Measurements from ENCODE around the gene SPATA16.

Gene SPATA16

DNA sequence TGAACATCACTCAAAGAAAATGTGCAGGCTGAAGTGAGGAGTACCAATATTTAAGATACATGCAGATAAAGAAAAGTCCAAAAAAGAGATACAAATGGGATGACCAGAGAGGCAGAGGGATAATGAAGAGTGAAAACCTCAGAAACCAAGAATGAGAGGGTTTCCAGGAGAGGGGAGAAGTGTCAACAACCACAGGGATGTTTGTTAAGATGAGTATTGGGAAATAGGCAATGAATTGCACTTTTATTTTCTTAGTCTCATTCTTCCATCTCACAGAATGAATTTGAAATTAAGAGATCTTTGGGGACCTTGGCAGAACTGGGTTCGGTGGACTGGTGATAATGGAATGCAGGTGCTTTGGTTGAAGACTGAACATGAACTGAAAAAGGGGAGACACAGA, 288.0 kb downstream of the SPATA16 start:
- no peak overlapping the region for H3K4me3 ChIP-seq (replicated peaks in 1 of 2; ENCODE audit: low read depth in 2 of 2, low read length in 2 of 2)
- DNase-seq (ENCODE audit: low read depth in 2 of 2): no peak
- TF ChIP-seq CTCF (IDR thresholded peaks at IDR 0.05; ENCODE audit: low read depth, low read length): no peak

DNA sequence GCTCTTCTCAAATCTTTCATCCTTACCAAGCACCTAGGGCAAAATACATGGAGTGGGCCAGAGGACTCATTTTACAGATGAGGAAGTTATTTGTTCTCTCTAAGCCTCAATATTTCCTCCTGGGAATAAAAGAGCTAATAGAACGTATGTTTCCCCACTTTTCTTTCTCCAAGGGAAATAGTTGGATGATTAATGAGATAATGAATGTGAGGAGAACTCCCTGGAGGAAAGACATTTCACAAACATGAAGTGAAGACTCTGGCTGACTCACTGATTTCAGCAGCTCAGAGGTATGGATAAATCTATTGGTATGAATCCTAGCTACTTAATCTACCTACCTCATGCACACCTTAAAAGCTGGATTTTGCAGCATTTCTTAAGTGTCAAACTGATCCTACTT, 292.1 kb downstream of the SPATA16 start:
- TF ChIP-seq CTCF (IDR thresholded peaks at IDR 0.05; ENCODE audit: low read depth, low read length): no peak
- peak; percentile 89 to 95 for DNase-seq (ENCODE audit: low read depth in 2 of 2)
- H3K4me3 ChIP-seq (replicated peaks in 1 of 2; ENCODE audit: low read depth in 2 of 2, low read length in 2 of 2): no peak overlapping the region

- H3K4me3 ChIP-seq (replicated peaks in 1 of 2; ENCODE audit: low read depth in 2 of 2, low read length in 2 of 2): no peak overlapping the region
- DNase-seq (ENCODE audit: low read depth in 2 of 2): no peak
- TF ChIP-seq CTCF (IDR thresholded peaks at IDR 0.05; ENCODE audit: low read depth, low read length): no peak
Measured at GRCh38 chr3:172847292-172847691, 293.7 kb downstream of the SPATA16 start.

DNA sequence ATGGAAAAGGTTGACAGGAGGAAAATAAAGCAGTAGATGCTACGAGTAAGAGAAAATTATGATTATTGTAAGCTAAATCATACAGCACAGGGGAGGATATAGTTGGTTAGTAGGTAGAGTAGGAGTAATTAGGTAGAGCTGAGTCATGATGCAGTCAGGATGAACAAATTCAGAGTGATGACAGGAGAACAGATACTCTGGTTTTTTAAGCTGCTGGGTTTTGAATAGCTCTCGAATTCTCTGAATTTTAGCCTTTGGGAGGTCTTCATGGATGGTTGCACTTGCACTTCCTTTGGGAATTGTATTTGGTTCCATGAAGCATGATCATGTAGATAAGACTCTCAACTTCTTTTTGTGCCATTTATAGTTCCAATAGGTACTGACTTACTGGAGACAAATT, 294.3 kb downstream of the SPATA16 start:
- H3K4me3 ChIP-seq (replicated peaks in 1 of 2; ENCODE audit: low read depth in 2 of 2, low read length in 2 of 2): no peak overlapping the region
- no peak for TF ChIP-seq CTCF (IDR thresholded peaks at IDR 0.05; ENCODE audit: low read depth, low read length)
- peak; percentile 28 to 48 for DNase-seq (ENCODE audit: low read depth in 2 of 2)

DNA sequence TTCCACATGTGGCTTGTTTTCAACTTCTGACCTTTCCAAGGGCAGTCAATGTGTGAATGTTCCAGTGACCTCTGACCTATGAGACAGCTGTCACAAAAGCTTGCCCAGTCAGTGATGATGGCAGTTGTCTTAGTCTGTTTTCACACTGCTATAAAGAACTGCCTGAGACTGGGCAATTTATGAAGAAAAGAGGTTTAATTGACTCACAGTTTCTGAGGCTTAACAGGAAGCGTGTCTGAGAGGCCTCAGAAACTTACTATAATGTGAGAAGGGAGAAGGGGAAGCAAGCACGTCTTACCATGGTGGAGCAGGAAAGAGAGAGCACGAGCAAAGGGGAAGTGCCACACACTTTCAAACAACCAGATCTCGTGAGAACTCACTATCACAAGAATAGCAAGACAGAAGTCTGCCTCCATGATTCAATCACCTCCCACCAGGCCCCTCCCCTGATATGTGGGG, 294.9 kb downstream of the SPATA16 start:
- DNase-seq (ENCODE audit: low read depth in 2 of 2): no peak

DNA sequence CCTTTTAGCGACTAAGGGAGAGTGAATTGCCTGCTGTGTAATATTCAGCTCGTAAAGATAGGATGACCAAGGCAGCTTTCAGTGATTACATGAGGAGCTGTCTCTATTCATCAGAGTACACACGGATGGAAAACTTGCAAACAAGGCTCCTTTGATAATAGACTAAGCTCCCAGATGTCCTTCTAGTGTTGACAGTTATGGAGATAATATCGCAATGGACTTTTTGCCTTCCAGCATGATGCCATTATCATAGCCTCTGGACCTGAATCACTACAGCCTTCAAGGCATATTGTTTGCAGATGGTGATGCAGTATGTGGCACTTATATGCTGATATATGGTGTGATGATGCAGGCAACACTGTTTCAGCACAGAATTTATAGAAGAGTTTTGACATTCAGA, 296.6 kb downstream of the SPATA16 start:
- no peak overlapping the region for H3K4me3 ChIP-seq (replicated peaks in 1 of 2; ENCODE audit: low read depth in 2 of 2, low read length in 2 of 2)
- no peak for DNase-seq (ENCODE audit: low read depth in 2 of 2)
- TF ChIP-seq CTCF (IDR thresholded peaks at IDR 0.05; ENCODE audit: low read depth, low read length): no peak

More for the DNA sequence above, 294.9 kb downstream of the SPATA16 start:
- H3K4me3 ChIP-seq (replicated peaks in 1 of 2; ENCODE audit: low read depth in 2 of 2, low read length in 2 of 2): no peak overlapping the region
- TF ChIP-seq CTCF (IDR thresholded peaks at IDR 0.05; ENCODE audit: low read depth, low read length): no peak

GRCh38 chr3:172840913-172841312, 300.1 kb downstream of the SPATA16 start:
- DNase-seq (ENCODE audit: low read depth in 2 of 2): no peak
- no peak for TF ChIP-seq CTCF (IDR thresholded peaks at IDR 0.05; ENCODE audit: low read depth, low read length)
- no peak overlapping the region for H3K4me3 ChIP-seq (replicated peaks in 1 of 2; ENCODE audit: low read depth in 2 of 2, low read length in 2 of 2)
